ENCODE measurements around the gene TPK1.

TPK1 gene

DNA sequence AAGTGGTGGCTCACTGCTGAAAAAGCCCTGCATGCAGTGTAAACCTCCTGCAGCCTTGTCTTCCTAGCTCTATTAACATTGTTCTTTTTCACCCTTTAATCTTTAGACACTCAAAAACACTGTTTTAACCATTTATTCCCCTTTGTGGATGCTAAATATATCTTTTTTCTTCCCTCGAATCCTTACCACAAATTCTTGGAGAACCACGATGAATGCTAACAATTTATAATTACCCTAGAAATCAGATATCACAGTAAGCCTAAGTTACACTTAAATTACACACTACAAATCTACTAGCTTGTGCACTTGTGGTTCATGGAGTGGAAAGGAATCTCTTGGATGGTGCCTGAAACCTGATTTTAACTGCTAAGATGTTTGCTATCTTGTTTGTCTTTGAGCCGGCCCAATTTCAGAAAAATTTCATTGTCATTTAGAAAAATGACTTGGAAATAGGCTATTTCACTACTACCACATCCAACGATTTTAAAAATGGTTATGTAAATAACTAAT, 307.3 kb downstream of the TPK1 start:
- DNase-seq (ENCODE audit: low spot score) = no peak

DNA sequence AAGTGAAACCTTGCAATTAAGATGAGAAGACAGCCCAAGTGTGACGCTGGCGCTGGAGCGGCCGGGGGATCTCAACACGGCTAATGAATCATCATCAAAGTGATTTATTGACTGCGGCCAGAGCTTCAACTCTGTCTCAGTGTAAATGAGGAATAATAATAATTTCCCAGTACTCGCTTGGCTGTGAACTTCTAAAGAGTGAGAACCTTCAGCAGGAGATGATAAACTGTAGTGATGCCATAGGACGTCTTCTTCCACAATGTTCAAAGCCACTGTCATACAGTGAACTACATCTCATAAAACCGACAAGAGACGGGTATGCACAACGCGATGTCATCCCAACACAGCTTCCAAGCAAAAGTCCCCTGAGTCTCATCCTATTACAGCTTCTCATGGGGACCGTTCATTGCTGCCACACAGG, 308.8 kb downstream of the TPK1 start:
- no peak for DNase-seq (ENCODE audit: low spot score)

DNA sequence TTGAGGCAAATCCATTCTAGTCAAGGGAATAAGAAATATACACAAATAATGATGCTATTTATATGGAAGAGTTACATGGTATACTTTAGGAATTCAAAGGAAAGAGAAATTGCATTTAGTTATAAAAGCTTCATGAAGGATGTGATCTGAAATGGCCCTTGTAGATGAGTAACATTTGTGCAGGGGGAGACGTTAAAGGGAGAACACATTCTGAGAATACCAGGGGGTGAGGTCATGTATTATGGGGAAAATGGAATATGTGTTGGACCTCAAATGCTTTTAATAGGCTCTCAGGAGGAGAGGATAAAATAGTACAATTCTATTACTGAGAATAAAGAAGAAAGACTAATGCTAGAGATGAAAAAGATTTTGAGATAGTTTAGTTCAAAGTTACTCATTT, 309.9 kb downstream of the TPK1 start:
- no peak for DNase-seq (ENCODE audit: low spot score)

DNA sequence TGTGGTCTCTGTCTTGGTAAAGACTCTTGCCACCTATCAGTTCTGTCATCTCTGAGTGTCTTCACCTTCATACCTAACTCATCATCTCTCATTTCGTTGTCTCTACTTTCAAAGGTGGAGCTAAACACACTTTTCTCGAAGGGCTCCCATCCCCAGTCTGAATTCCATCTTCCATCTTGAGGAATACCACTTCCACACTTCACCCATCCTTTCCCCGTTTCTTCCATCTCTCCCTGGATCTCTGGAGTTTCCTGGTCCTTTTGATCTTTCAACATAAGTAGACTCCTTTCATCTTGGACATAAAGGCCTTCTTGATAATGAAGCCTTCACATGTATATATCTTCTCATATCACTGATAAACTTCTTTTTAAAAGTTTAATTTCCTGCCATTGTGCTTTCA, 311.6 kb downstream of the TPK1 start:
- no peak for DNase-seq (ENCODE audit: low spot score)

DNA sequence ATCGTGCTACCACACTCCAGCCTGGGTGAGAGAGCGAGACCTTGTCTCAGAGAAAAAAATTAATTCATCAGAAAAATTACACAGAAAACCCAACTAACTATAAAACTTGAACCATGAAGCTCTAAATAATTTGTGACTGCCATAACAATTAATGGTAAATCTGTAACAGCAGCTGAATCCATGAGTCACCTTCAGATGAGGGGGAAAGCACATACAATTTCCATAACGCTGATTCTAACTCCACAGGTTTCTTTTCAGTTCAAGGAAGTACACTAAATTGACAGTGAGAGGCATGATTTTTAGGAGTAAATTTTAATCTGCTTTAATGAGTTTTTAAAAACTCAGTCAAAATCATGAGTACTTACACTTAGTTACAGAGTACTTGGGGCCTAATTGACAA, 312.2 kb downstream of the TPK1 start:
- no peak for DNase-seq (ENCODE audit: low spot score)

DNA sequence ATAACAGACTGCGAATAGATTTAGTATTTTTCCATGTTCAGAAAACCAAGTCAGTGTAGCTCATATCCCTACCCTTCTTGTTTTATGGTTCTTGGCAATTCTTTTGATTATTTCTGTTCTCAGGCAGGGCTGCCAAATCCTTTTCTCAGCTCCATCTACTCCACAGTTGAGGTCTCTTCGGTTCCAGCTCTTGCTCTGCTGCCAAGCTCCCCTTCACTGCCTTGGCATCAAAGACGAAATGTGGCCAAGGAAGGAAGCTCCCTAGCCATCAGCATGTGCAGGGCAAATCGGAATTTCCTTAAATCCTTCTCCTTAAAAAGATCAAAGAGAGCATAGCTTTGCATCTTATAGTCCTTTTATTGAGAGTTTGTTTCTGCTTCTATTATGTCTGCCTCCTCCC, 315.9 kb downstream of the TPK1 start:
- DNase-seq (ENCODE audit: low spot score) = no peak

DNA sequence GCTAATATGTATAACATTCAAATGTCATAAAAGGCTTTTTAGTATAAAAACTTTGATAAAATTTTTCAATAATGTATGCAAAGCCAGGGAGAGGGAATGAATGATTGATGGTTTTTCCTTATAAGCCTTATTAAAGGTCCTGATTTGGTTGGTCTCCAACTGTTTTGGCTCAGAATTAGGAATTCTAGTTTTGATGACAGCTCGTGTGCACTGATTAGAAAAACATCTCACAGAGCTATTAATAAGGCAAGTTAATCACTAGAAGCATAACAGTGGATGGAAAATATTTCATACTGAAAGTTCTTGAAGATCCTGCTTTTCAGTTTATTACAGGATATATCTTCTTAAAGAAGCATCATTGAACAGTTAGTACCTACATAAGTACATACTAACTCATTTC, 317.5 kb downstream of the TPK1 start:
- DNase-seq (ENCODE audit: low spot score) = no peak

DNA sequence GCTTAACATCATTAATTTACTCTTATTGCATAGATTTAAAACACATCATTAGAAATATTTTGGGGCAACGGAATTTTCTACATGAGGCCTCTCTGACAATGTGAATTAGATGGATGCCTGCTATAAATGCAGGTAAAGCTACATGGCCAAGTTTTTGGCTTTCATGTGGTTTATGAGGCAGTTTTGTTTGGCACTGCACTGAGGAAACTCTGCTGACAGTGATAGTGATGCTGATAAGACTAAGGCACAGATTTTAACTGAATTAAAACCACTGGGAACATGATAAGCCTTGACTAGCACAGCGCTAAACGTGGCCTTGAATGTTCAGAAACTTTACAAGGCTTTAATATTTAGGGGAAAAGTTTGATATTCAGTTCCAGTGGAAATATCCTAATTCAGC, 318.1 kb downstream of the TPK1 start:
- DNase-seq (ENCODE audit: low spot score) = no peak

DNA sequence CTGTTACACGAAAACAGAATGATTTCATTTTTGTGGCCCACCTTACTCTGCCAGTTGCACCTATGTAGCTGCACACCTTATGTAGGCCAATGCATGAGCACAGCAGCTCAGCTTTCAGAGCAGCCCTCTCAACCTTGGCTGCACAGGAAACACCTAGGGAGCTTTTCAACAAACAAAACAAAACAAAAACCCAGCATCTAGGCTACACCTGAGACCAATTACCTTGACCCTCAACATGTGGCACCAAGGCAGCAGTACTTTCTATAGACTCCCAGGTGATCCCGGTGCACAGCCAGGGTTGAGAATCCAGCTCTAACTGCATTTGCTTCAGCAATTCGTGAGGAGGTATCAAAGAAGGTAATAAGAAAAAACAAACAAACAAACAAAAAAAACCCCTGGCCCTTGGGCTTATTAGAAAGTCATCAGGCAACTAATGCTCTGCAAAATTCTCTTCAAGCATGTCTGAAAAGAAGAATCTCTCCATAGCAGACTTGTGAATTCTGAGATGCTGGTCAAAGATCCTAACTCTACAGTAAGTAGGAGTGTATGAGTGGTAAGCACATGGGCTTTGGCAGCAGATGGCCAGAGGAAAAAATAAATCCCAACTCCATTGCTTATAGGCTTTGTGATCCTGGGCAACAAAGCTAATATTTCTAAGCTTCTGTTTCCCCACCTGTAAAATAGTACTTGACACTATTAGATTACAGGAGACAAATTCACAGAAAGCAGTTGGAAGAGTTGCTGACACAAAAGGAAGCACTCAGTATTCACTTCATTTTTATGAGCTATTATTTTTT, 318.9 kb downstream of the TPK1 start:
- no peak for DNase-seq (ENCODE audit: low spot score)

DNA sequence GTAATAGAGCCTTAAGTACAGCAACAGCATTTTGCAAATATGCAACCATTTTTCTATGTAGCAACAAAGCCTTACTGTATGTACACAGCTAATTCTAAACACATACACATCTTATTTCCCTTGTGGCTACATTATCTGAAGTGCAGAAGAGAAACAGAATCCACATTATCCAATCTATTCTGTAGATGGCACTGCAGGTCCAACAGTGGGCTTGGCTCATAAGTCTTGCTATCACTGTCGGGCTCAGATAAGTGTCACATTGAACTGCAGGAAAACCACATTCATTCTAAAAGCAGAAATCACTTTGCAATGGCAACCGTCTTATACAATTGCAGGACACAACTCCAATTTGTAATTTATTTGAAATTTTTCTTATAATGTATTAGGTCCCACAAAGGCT, 322.5 kb downstream of the TPK1 start:
- no peak for DNase-seq (ENCODE audit: low spot score)

DNA sequence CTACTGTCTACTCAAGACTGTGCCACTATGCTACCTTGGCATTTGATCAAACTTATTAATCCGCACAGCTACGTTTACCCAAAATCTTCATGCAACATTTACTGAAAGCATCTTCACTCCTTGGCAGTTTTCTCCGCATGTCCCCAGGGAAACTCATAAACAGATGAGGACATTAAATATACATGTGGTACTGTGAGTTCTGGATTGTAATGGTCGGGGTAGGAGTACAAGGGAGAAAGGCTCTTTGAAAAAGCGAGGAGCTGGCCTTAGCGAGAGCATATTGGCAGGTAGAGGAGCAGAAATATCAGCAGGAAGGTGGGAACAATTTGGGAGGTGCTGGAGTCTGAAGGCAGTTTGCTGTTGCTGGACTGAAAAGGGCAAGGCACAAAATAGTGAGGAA, 325.2 kb downstream of the TPK1 start:
- DNase-seq (ENCODE audit: low spot score) = no peak

DNA sequence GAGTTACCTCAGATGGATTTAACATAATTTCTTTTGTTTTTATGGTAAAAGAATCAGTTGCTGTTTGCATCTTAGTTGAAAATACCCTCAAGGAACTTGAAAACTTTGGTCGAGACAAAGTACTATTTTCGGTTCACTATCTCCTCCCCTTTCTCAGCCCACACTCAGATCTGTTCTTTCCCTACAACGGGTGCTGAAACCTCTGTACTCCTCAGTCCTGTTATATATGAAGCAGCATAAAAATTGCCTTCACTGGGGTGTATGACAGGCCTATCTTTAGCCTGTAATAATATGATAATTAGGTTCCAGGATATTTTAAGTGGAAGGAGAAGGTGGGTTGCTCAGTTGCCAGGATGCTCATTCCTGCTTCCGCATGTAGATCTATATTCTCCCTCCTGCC, 327.2 kb downstream of the TPK1 start:
- no peak for DNase-seq (ENCODE audit: low spot score)

DNA sequence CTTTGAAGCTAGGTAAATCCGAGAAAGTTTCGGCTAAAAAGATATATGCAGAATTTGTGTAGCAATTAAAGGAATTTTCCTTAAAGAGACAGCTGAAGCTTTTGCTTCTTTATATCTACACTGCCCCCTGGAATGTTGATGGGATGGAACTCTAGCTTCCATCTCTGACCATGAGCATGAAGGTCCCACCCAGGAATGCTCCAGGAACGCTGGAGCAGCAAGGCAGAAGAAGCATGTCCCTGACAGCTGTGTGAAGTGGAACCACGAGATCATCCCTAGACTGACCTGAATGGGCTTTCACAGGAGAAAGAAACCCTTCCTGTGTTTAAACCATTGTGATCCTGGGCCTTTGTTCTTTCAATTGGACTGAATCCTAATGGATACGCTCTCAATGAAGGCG, 332.6 kb downstream of the TPK1 start:
- DNase-seq (ENCODE audit: low spot score) = no peak

DNA sequence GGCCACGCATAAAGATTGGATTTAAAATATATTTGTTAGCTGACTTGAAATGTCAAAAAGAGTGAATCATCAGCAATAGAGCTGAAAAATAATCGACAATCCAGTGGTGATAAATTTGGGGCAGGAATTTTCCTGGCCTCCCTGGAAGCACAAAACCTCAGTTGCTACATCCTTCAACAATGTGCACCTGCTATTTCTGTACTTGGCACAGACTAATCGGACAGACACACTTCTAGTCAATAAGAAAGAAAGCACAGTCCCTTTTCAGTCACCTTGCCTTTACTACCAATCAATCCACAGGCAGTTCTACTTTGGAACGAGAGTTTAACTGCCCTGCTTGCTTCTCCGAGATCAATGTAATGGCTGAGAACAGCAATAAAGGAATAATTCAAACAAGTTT, 335.6 kb downstream of the TPK1 start:
- DNase-seq (ENCODE audit: low spot score) = no peak

DNA sequence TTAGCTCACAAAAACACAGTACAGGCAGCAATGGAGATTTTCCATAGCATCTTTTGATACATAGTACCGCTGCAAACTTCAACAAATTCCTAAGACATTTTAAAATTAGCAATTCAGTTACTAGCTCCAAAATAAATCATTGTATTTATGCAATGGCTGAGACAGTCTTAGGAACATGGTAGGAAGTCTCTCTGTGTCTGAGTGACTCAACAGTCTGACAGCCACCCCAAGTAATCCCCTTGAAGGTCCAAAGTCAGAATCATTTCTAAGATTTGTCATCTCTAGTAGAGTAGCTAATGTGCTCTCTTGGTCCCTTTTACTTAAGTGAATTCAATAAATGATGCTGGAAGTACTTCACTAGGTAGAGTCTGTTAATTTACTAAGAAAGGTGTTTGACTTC, 338.6 kb downstream of the TPK1 start:
- DNase-seq (ENCODE audit: low spot score) = no peak

DNA sequence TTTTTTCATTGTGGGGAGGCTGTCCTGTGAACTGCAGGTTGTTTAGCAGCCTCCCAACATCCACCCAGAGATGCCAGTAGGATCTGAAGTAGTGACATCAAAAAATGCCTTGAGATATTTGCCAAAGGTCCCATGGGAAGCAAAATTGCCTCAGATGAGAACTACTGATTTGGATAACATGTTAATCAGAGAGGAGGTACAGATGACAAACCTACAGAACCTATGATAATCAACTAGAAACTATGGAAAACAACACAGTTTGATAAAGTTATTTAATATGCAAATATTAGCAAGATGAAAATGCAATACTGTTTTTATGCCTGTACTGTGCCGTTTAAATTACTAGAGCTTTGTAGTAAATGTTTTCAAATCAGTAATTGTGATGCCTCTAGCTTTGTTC, 341.5 kb downstream of the TPK1 start:
- no peak for DNase-seq (ENCODE audit: low spot score)

DNA sequence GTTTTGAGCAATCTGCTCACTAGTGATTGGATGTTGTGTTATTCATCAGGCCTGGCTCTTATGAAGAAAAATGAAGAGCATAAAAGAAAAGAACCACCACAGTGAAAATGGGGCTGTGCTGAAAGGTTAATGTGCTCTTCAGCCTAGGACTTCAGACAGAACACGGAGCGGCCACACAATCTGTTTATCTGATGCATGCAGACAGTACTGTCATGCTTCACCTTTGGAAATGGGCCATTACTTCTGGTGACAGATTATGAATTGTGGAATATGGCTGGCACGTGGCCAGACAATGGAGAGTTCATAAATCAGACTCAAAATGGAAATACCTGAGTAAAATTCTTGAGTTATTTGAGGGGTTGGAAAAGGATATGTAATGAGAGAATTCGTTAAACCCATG, 346.3 kb downstream of the TPK1 start:
- DNase-seq (ENCODE audit: low spot score) = no peak

DNA sequence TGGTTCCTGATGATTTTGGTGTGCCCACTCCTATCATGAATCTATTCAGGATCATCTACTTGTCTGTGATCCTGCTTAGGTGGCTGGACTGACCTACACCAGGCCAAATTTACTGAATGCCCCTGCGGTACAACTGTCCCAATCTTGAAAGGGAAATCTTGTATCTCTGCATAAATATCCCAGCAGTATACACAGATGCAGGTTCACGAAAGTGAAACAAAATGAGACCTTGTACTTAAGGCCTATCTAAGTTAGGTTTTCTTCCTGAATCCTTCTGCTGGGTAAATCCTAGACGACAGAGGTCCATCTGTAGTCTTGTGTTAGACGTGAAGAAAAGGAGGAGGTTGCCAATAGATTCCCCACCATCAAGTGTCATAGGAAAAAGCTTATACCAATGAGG, 346.9 kb downstream of the TPK1 start:
- no peak for DNase-seq (ENCODE audit: low spot score)

DNA sequence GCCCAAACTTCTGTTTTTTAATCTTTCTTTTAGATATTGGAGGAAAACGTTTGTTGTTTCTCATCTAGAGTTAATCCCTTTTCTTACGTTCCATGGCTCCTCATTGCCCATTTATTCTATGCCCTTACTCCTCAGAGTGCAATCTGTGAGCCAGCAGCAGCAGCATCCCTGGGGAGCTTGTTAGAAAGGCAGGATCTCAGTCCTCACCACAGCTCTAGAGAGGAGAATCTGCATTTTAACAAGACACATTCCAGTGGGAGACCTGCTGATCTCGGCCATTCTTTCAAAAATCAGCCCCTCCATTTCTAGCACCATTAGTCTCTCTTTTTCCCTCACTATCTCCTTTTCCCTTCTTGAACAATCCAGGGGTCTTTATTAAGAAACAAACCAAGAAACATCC, 348.0 kb downstream of the TPK1 start:
- DNase-seq (ENCODE audit: low spot score) = no peak

DNA sequence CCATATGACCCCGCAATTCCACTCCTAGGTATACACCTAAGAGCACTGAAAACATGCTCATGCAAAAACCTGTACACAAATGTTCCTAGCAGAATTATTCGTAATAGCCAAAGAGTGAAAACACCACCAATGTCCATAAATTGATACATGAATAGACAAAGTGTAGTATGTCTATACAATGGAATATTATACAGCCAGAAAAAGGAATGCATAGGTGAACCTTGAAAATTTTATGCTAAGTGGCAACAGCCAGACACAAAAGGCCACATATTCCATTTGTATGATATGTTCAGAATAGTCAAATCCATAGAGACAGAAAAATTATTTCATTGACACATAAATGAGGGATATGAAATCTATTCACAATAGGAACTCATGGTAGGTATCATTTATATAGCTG, 351.4 kb downstream of the TPK1 start:
- no peak for DNase-seq (ENCODE audit: low spot score)

DNA sequence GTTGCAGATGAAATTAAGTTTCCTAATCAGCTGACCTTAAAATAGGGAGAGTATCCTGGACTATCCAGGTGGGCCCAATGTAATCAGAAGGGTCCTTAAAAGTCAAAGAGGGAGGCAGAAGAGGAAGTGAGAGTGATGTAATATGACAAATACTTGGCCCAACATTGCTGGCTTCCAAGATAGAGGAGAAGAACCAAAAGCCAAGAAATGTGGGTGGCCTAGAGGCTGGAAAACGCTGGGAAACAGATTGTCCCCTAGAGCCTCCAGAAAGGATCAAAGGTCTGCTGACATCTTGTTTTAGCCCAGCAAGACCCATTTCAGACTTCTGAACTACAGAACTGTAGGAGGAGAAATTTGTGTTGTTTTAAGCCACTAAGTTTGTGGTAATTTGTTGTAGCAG, 352.7 kb downstream of the TPK1 start:
- no peak for DNase-seq (ENCODE audit: low spot score)

DNA sequence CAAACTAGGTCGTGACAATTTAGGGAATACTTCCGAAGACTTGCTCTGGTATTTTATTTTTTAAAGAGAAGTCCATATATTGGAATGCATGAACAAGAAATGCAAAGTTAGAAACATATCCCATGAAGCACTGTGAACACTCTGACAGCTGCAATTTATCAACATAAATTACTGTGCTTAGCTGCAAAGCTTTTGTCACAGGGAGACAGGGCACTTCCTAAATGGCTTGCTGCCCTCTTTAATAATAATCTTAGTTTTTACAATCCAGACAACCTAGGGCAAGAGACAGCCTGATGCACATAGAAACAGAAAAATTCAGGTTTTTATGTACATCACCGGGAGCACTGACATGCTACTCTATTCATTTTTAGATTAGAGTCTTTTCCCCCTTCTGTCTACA, 354.0 kb downstream of the TPK1 start:
- no peak for DNase-seq (ENCODE audit: low spot score)

DNA sequence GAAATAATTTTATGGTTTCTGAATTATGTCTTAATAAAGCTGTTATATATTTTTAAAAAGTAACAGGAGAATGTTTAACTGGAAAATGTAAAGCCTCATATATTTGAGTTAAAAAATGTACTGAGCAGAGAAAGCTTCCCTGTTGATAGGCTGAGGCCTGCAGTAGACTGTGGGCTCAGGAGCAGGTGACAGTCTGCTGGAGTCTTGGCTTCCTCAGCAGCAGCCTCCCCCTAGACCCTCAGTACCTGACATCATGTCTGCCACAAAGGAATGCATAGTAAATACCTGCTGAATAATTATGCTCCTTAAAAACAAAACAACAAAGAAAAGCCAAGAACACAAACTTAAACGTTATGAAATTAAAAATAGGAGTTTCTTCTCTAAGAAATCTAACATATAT, 358.5 kb downstream of the TPK1 start:
- no peak for DNase-seq (ENCODE audit: low spot score)

All from HuH-7.5 (cell line).